ENCODE results near the gene DAPK1.

DNA sequence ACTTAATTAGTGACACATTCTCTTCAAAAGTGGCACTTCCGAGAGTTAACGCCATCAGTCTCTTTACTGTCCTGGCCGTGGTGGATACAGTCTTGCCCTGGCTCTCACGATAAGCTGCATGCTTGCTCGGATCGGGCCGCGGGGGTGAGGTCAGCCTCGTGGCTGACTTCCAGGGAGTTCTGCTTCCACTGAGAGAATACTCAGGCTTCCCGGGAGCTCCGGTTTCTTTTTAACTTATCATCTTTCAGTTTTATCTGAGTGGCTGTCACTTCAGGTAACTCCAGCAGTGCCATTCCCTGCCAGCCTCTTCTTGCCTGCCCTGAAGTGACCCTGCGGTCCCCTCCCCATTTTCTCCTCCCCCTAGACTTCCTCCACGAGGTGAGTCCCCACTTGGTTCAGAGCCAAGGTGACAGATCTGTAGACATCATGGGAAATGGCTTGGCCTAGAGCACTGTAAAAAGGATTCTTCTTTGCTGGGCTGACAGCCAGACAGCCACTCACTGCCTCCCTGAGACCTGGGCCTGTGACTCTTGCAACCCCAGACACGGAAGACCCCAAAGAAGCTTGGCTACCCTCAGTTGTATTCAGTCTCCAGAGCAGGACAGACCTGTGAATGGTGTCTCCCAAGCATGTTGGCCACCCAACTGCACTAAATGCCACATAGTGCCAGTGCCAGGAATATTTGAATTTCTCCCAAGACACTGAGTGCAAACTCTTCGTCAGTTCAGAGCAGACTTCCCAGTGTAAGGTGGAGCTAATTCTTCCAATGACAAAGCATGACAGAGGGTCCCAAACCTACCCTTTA, 95.1 kb downstream of the DAPK1 start:
- TF ChIP-seq, protein P1, sequence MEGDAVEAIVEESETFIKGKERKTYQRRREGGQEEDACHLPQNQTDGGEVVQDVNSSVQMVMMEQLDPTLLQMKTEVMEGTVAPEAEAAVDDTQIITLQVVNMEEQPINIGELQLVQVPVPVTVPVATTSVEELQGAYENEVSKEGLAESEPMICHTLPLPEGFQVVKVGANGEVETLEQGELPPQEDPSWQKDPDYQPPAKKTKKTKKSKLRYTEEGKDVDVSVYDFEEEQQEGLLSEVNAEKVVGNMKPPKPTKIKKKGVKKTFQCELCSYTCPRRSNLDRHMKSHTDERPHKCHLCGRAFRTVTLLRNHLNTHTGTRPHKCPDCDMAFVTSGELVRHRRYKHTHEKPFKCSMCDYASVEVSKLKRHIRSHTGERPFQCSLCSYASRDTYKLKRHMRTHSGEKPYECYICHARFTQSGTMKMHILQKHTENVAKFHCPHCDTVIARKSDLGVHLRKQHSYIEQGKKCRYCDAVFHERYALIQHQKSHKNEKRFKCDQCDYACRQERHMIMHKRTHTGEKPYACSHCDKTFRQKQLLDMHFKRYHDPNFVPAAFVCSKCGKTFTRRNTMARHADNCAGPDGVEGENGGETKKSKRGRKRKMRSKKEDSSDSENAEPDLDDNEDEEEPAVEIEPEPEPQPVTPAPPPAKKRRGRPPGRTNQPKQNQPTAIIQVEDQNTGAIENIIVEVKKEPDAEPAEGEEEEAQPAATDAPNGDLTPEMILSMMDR (IDR thresholded peaks at IDR 0.05) = no peak
- TF ChIP-seq POLR2AphosphoS5 (IDR thresholded peaks at IDR 0.05) (no peak), POLR2A (IDR thresholded peaks at IDR 0.05) (no peak)

Data from suprapubic skin (tissue), 4 donors.